ENCODE data around the gene MAGEA11. TPM values are rescaled to one million over a fixed set of nuclear protein-coding genes. Genes with fewer than 3 reads are reported as not detected.

The MAGEA11 gene
- total and polyA plus RNA-seq, 4 donors = not detected

DNA sequence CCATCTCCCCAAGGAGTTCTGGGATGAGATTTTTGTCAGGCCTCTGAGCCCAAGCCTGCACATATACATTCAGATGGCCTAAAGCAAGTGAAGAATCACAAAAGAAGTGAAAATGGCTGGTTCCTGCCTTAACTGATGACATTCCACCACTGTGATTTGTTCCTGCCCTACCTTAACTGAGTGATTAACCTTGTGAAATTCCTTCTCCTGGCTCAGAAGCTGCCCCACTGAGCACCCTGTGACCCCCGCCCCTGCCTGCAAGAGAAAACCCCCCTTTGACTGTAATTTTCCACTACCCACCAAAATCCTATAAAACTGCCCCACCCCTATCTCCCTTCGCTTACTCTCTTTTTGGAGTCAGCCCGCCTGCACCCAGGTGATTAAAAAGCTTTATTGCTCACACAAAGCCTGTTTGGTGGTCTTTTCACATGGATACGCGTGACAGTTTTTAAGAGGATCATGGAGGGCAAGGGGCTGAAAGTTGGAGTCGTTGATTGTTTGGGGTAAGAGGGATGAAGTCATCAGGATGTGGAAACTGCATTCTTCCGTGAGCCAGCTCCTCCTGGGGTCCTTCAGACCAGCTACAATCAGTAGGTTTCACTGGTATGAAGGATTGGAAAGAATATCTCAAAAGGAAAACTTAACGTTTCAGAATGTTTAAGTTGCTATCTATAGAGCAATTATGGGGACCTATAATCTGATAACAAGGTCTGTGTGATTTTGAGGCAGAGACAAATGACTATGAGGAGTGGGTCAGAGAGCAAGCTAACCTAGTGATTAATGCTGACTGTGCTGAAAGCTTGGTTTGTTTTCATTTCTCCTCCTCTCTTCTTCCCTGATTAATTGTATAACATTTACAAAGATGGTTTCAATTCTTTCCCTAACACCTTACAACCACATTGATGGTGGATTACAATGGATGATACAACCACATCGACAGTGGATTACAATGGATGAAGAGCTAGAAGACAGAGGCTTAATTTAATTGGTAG is 28.6 kb upstream of the MAGEA11 start:
- Histone ChIP-seq H3K4me1 (ENCODE audit: control insufficient read depth in 4 of 4, insufficient read depth in 4 of 4, low read length in 3 of 4) (no peaks in the 10 kb centered on the region), H3K36me3 (ENCODE audit: control insufficient read depth in 4 of 4, insufficient read depth in 3 of 4, low read depth in 1 of 4, low read length in 3 of 4) (no peaks in the 10 kb centered on the region), H3K9ac (ENCODE audit: low read depth in 1 of 2, low read length in 2 of 2) (no peak overlapping the region), H3K27ac (ENCODE audit: low read depth in 1 of 2, low read length in 2 of 2) (no peak overlapping the region), H3K9me3 (ENCODE audit: control insufficient read depth in 4 of 4, low read length in 3 of 4) (no peaks in the 10 kb centered on the region), H3K27me3 (ENCODE audit: control insufficient read depth in 4 of 4, insufficient read depth in 4 of 4, low read length in 3 of 4) (no peaks in the 10 kb centered on the region), H3K4me3 (ENCODE audit: low read depth in 1 of 3, low read length in 3 of 3) (no peak overlapping the region)
- DNase-seq (ENCODE audit: low spot score) = no peak
- TF ChIP-seq RXRA (IDR thresholded peaks at IDR 0.05) (no peak), NR2F2 (IDR thresholded peaks at IDR 0.05) (no peak), REST (IDR thresholded peaks at IDR 0.05) (no peak), FOXA1 (IDR thresholded peaks at IDR 0.05) (no peak), GABPA (IDR thresholded peaks at IDR 0.05 in 1 of 2, conservative IDR thresholded peaks at IDR 0.05 in 1 of 2) (no peak), EGR1 (IDR thresholded peaks at IDR 0.05; ENCODE audit: low read depth in 2 of 2) (no peak), TAF1 (conservative IDR thresholded peaks at IDR 0.05) (no peak), JUND (IDR thresholded peaks at IDR 0.05) (no peak), MAX (IDR thresholded peaks at IDR 0.05) (no peak), FOXA2 (IDR thresholded peaks at IDR 0.05) (no peak), HNF4A (conservative IDR thresholded peaks at IDR 0.05) (no peak), SP1 (IDR thresholded peaks at IDR 0.05) (no peak), RAD21 (IDR thresholded peaks at IDR 0.05) (no peak)
- TF ChIP-seq, protein P1, sequence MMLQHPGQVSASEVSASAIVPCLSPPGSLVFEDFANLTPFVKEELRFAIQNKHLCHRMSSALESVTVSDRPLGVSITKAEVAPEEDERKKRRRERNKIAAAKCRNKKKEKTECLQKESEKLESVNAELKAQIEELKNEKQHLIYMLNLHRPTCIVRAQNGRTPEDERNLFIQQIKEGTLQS (IDR thresholded peaks at IDR 0.05) = no peak
- 57% methylated on average over 9 of the region's 9 CpGs for WGBS

GRCh38 chrX:149683966-149684730 is 27.7 kb upstream of the MAGEA11 start:
- H3K9ac ChIP-seq (ENCODE audit: low read depth in 1 of 2, low read length in 2 of 2) = no peak overlapping the region
- H3K4me1 ChIP-seq (ENCODE audit: control insufficient read depth in 4 of 4, insufficient read depth in 4 of 4, low read length in 3 of 4) = no peaks in the 10 kb centered on the region
- H3K27ac ChIP-seq (ENCODE audit: low read depth in 1 of 2, low read length in 2 of 2) = no peak overlapping the region
- DNase-seq (ENCODE audit: low spot score) = no peak
- 74% methylated on average over 6 of the region's 6 CpGs for WGBS
- H3K9me3 ChIP-seq (ENCODE audit: control insufficient read depth in 4 of 4, low read length in 3 of 4) = no peaks in the 10 kb centered on the region
- no peak overlapping the region for H3K4me3 ChIP-seq (ENCODE audit: low read depth in 1 of 3, low read length in 3 of 3)
- no peaks in the 10 kb centered on the region for H3K36me3 ChIP-seq (ENCODE audit: control insufficient read depth in 4 of 4, insufficient read depth in 3 of 4, low read depth in 1 of 4, low read length in 3 of 4)
- TF ChIP-seq, protein P1 (IDR thresholded peaks at IDR 0.05) = no peak
- TF ChIP-seq TAF1 (conservative IDR thresholded peaks at IDR 0.05) (no peak), MAX (IDR thresholded peaks at IDR 0.05) (no peak), YY1 (IDR thresholded peaks at IDR 0.05) (no peak), RXRA (IDR thresholded peaks at IDR 0.05) (no peak), FOXA2 (IDR thresholded peaks at IDR 0.05) (no peak), HNF4G (IDR thresholded peaks at IDR 0.05) (no peak), EGR1 (IDR thresholded peaks at IDR 0.05; ENCODE audit: low read depth in 2 of 2) (no peak), FOXA1 (IDR thresholded peaks at IDR 0.05) (no peak), REST (IDR thresholded peaks at IDR 0.05) (no peak), ZBTB33 (IDR thresholded peaks at IDR 0.05) (no peak)
- no peaks in the 10 kb centered on the region for H3K27me3 ChIP-seq (ENCODE audit: control insufficient read depth in 4 of 4, insufficient read depth in 4 of 4, low read length in 3 of 4)
